AG09309 (cell line): ENCODE data around the gene RPN2.

ENCODE experiments used
- DNase-seq: peaks from one replicate; pipeline ENCODE4 v3.0.0-alpha.2; 2010; ENCODE audit warnings: low read depth
- H3K4me3 ChIP-seq: 2 replicates; pipeline ENCODE4 v1.5.1; 2011; ENCODE audit warnings: mild to moderate bottlenecking, low read depth, low read length, moderate library complexity; ENCODE audit not compliant: control insufficient read depth
- TF ChIP-seq, protein P1 (sequence below): IDR thresholded peaks from 2 replicates; pipeline ENCODE4 v1.5.1; 2011; ENCODE audit warnings: mild to moderate bottlenecking, low read depth, low read length, inconsistent platforms; ENCODE audit not compliant: insufficient read depth, control insufficient read depth; ENCODE audit errors: missing control alignments

RPN2 gene

DNA sequence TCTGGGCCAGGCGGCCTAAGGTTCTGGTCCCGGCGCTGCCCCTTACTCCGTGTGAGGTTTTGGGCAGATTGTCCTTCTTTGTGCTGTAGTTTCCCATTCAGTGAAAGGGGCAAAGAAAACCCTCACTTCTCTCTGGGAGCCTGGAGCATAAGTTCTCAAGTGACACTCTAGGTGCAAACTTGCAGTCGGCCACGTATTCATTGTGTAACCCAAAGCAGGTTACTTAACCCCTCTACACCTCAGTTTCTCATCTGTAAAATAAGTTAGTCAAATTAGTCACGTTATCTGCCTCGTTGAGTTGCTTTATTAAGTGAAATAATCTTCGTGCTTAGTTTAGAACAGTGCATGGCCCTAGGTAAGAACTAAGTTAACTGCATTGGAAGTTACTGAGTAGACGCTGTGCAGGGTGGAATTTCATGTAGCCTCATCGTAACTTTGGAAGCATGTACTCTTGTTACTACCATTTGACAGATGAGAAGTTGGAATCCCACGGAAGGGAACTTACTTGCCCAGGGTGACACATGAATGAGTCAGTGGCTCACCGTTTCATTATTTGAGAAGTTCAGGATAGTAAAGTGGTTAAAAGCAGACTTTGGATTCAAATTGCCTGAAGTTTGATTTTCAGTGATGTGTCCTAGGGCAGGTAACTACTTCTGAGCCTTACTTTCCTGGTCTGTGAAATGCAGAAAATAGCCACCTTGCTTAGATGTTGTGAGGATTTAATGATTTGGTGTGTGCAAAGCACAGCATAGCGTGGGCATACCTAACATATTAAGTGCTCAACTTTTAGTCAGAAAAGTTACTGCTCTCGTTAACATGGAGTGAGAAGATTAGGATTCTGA, 774 bp downstream of the RPN2 start:
- H3K4me3 ChIP-seq, result peak overlapping the region; percentile 85
- TF ChIP-seq, protein P1, sequence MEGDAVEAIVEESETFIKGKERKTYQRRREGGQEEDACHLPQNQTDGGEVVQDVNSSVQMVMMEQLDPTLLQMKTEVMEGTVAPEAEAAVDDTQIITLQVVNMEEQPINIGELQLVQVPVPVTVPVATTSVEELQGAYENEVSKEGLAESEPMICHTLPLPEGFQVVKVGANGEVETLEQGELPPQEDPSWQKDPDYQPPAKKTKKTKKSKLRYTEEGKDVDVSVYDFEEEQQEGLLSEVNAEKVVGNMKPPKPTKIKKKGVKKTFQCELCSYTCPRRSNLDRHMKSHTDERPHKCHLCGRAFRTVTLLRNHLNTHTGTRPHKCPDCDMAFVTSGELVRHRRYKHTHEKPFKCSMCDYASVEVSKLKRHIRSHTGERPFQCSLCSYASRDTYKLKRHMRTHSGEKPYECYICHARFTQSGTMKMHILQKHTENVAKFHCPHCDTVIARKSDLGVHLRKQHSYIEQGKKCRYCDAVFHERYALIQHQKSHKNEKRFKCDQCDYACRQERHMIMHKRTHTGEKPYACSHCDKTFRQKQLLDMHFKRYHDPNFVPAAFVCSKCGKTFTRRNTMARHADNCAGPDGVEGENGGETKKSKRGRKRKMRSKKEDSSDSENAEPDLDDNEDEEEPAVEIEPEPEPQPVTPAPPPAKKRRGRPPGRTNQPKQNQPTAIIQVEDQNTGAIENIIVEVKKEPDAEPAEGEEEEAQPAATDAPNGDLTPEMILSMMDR, result no peak
- DNase-seq, result no peak

DNA sequence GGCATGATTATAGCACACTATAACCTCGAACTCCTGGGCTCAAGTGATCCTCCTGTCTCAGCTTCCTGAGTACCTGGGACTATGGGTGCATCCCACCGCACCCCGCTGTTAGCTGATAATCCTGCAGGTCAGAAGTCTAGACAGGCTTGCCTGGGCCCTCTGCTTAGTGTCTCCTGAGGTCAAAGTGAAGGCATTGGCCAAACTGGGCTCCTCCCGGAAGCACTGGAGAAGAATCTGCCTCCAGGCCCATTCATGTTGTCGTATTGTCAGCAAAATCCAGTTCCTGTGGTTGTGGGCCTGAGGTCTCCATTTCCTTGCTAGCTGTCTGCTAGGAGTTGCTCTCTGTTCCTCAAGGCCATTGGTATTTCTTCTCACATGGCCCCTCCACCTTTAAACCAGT, 6.6 kb downstream of the RPN2 start:
- DNase-seq, result no peak
- TF ChIP-seq, protein P1, result no peak

GRCh38 chr20:37188787-37189186, 9.7 kb downstream of the RPN2 start:
- H3K4me3 ChIP-seq, result no peak overlapping the region
- no peak for DNase-seq
- TF ChIP-seq, protein P1, result no peak

More for the DNA sequence above, 6.6 kb downstream of the RPN2 start:
- no peak overlapping the region for H3K4me3 ChIP-seq

DNA sequence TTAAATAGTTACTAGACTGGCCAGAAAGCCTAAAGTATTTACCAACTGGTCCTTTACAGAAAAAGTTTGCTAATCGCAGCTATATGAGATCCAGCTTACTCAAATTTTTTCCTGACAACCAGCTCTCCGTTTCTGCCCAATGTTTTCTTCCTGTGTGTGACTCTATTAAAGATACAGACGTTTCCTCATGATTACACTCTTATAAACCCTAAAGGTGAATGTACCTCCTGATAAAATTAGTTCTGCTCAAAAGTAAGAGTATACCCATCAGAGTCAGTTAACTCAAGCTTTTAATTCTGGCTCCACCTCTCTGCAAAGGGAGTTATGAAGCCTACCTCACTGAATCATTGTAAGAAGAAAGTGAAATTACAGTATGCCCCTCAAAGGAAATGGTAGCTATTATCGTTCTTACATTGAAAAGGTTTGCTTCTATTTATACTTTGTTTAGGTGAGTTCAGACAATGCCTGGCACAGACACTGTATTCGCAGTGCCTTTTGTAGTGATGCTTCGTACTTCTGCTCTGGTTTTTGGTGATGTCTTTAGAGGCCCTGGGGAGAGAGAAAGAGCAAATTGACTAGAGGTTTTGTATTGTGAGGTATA, 10.4 kb downstream of the RPN2 start:
- DNase-seq, result no peak
- TF ChIP-seq, protein P1, result no peak
- no peak overlapping the region for H3K4me3 ChIP-seq

DNA sequence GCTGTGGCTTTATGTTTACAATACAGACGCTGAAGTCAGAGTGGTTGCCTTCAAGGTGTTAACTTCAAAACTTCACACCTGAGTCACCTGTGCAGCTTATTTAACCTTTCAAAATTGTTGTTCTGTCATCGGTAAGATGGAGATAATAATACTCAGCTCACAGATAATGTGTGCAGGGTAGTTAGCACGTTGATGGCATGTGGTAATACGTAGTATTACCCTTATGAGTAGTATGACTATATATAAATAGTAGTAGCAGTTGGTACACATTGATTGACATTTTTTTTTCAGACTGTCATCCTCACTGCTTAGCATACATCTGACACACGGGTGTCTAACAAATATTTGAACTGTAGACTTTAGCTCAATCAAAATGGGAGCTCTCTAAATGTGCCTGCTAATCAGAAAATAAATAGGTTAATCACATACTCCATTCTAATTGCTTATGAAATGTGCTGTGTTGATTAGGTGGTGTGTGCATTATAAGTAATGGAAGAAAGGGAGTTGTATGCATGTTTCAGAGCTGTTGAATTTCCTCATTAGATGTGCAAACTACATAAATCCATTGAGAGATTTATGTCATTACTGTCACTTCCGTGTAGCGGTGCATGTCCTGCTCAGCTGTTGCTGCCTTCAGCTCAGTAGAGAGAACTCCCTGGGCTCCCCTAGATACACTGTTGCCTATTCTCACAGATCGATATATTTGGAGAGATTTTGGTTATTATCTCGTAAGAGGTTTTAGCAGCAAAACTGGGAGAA, 11.4 kb downstream of the RPN2 start:
- no peak for DNase-seq
- TF ChIP-seq, protein P1, result no peak
- H3K4me3 ChIP-seq, result no peak overlapping the region

GRCh38 chr20:37192137-37192854, 13.2 kb downstream of the RPN2 start:
- TF ChIP-seq, protein P1, result peak; percentile 94
- peak; percentile 70 for DNase-seq
- H3K4me3 ChIP-seq, result no peak overlapping the region
